ENCODE data around the gene HLA-DMA. TPM values are rescaled to one million over a fixed set of nuclear protein-coding genes. Genes with fewer than 3 reads are reported as not detected.

The HLA-DMA gene
- total RNA-seq, result 371 and 387 TPM in 2 replicates

DNA sequence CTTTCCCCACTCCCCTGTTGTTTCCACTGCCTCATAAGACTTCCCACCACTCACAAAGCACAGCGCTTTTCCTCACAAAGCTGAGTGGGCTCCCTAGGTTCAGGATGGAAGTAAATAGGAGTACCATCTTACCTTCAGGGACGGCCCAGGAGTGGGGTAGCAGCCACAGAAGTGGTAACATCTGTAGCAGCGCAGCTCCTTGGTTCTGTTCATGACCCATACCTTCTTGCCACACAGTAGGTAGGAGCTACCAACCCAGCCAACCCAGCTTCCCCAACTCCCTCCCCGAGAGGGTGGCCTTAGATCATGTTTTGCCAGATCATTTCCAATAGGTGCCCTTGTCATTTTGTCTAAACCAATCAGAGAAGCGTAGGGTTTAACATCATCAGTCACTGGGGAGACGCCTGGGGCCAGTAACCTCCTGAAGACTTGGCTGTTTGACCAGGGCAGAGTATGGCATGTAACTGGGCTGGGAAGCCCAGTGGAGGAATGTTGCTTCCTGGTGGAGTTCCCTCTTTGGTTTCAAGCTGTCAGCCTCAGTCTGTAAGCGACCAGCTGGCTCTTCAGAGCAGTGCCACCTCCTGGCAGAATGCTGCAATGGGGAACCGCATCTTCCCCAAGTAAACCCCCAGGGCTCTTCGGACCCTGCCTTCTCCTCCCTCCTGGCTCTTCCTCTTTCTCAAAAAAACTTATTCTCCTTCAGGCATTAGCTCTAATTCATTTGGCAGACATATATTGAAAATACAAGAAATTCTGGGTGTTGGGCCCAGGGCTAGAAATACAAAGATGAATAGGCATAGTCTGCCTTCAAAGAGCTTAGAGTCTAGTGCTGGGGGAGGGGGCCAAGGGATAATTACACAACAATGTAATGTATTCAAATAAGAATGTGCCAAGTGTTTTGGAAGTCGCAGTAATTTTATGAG, at the start of gene HLA-DMA:
Gene HLA-DMA, minus strand, starts transcription at position 281 of the 923 bp plus-strand sequence. Its CDS starts 61 bp downstream, at position 220.
- Mint-ChIP-seq H3K4me3 (peak within 1 kb of the TSS; percentile 98), H3K27me3 (no peaks in the 10 kb centered on the region), H3K27ac (peak within 1 kb of the TSS; percentile 97), H3K36me3 (ENCODE audit: low read depth) (peaks cover 43% of the 10 kb centered on the region), H3K4me1 (peaks cover 85% of the 10 kb centered on the region), H3K9me3 (no peaks in the 10 kb centered on the region)
- no peak for TF ChIP-seq CTCF (IDR thresholded peaks at IDR 0.05)
- intact Hi-C loops (cut with micrococcal nuclease), result loop anchor here (1.0 to 2.0 kb wide), 7 partner anchors 8 to 68 kb away; no protein-coding TSS in a partner anchor
- ChIA-PET CTCF (interaction anchor here (0.7 to 6.9 kb wide), 27 partner anchors 10 to 196 kb away, joined by 3 to 99 read pairs (median 5); partner anchors contain the start of genes BRD2, HLA-DMB, TAP1 and TAP2), POLR2A (interaction anchor here (0.6 to 15.6 kb wide), 25 partner anchors 10 to 336 kb away, joined by 3 to 1101 read pairs (median 6); partner anchors contain the start of genes BRD2, HLA-DMB, HLA-DPB1 and PFDN6)
- DNase-seq (peak; percentile 65), ATAC-seq (ENCODE audit: low read depth) (peak; percentile 91)

GRCh38 chr6:33001685-33002084, 48.8 kb upstream of the HLA-DMA start:
- intact Hi-C loops (cut with micrococcal nuclease), result loop anchor here (10.0 kb wide), 1 partner anchor 413 kb away; the partner anchor contains the start of genes CUTA and PHF1
- no peak overlapping the region for H3K4me3 Mint-ChIP-seq

GRCh38 chr6:33000055-33000454, 47.2 kb upstream of the HLA-DMA start:
- intact Hi-C loops (cut with micrococcal nuclease), result loop anchor here (1.0 to 10.0 kb wide), 5 partner anchors 126 to 415 kb away; partner anchors contain the start of genes CUTA and PHF1
- Mint-ChIP-seq H3K4me3 (peak overlapping the region; percentile 47), H3K4me1 (peaks cover 12% of the 10 kb centered on the region), H3K36me3 (ENCODE audit: low read depth) (peaks cover 26% of the 10 kb centered on the region), H3K27me3 (no peaks in the 10 kb centered on the region), H3K27ac (peak overlapping the region; percentile 79), H3K9me3 (no peaks in the 10 kb centered on the region)
- CTCF ChIA-PET, result interaction anchor here (0.7 to 5.7 kb wide), 27 partner anchors 12 to 272 kb away, joined by 3 to 58 read pairs (median 4); partner anchors contain the start of genes HLA-DPB1, RING1, RPS18 and VPS52
- no peak for DNase-seq
- TF ChIP-seq CTCF (IDR thresholded peaks at IDR 0.05), result no peak
- POLR2A ChIA-PET, result interaction anchor here (0.6 to 5.0 kb wide), 15 partner anchors 9 to 248 kb away, joined by 3 to 26 read pairs (median 6); partner anchors contain the start of genes HLA-DOA, HLA-DPA1 and HLA-DPB1
- ATAC-seq (ENCODE audit: low read depth), result peak; percentile 92

More at GRCh38 chr6:33001685-33002084, 48.8 kb upstream of the HLA-DMA start:
- H3K27me3 Mint-ChIP-seq, result no peaks in the 10 kb centered on the region
- H3K36me3 Mint-ChIP-seq (ENCODE audit: low read depth), result peaks cover 40% of the 10 kb centered on the region
- ATAC-seq (ENCODE audit: low read depth) (no peak), DNase-seq (no peak)
- ChIA-PET POLR2A (interaction anchor here (0.6 to 5.0 kb wide), 5 partner anchors 30 to 305 kb away, joined by 4 to 26 read pairs (median 14); no protein-coding TSS in a partner anchor), CTCF (interaction anchor here (1.0 to 5.7 kb wide), 7 partner anchors 17 to 247 kb away, joined by 3 to 34 read pairs (median 4); no protein-coding TSS in a partner anchor)
- peaks cover 23% of the 10 kb centered on the region for H3K4me1 Mint-ChIP-seq
- H3K9me3 Mint-ChIP-seq, result no peaks in the 10 kb centered on the region
- no peak for TF ChIP-seq CTCF (IDR thresholded peaks at IDR 0.05)
- peak overlapping the region; percentile 19 for H3K27ac Mint-ChIP-seq

GRCh38 chr6:32995448-32995847, 42.6 kb upstream of the HLA-DMA start:
- CTCF ChIA-PET, result interaction anchor here (0.9 to 1.3 kb wide), 2 partner anchors 11 to 131 kb away, joined by 3 read pairs; no protein-coding TSS in a partner anchor
- Mint-ChIP-seq H3K36me3 (ENCODE audit: low read depth) (no peaks in the 10 kb centered on the region), H3K9me3 (no peaks in the 10 kb centered on the region), H3K27me3 (no peaks in the 10 kb centered on the region), H3K4me3 (no peak overlapping the region), H3K27ac (no peak overlapping the region), H3K4me1 (peaks cover 7% of the 10 kb centered on the region)
- POLR2A ChIA-PET, result no interaction called here
- ATAC-seq (ENCODE audit: low read depth) (no peak), DNase-seq (no peak)
- intact Hi-C loops (cut with micrococcal nuclease), result no loop called here
- no peak for TF ChIP-seq CTCF (IDR thresholded peaks at IDR 0.05)
